Neuronal stem cell (in vitro differentiated cells): ENCODE data around the gene CUBN.

Experiments used
- DNase-seq: peaks from one replicate; pipeline ENCODE4 v3.0.0-alpha.2; 2013; ENCODE audit warnings: low spot score
- H2AFZ ChIP-seq: one replicate; pipeline ENCODE4 v1.6.1; 2013; ENCODE audit warnings: mild to moderate bottlenecking, low read length, inconsistent platforms
- H2AK5ac ChIP-seq: 2 replicates; pipeline ENCODE4 v1.6.1; 2013; ENCODE audit warnings: low read depth, mild to moderate bottlenecking, inconsistent platforms, low read length, moderate library complexity, mixed read lengths
- H2BK120ac ChIP-seq: 2 replicates; pipeline ENCODE4 v1.6.1; 2013; ENCODE audit warnings: low read depth, mild to moderate bottlenecking, inconsistent platforms, low read length, moderate library complexity, mixed read lengths
- H2BK12ac ChIP-seq: one replicate; pipeline ENCODE4 v1.6.1; 2013; ENCODE audit warnings: low read length, inconsistent platforms
- H2BK15ac ChIP-seq: 2 replicates; pipeline ENCODE4 v1.6.1; 2013; ENCODE audit warnings: mild to moderate bottlenecking, low read length, inconsistent platforms, mixed read lengths
- H2BK5ac ChIP-seq: one replicate; pipeline ENCODE4 v1.6.1; 2013; ENCODE audit warnings: inconsistent platforms, mild to moderate bottlenecking, low read length, moderate library complexity
- H3K14ac ChIP-seq: one replicate; pipeline ENCODE4 v1.6.1; 2013; ENCODE audit warnings: low read length, inconsistent platforms
- H3K18ac ChIP-seq: 2 replicates; pipeline ENCODE4 v1.6.1; 2013; ENCODE audit warnings: low read length, inconsistent platforms
- H3K23ac ChIP-seq: 2 replicates; pipeline ENCODE4 v1.6.1; 2013; ENCODE audit warnings: low read depth, mild to moderate bottlenecking, mixed read lengths, low read length, inconsistent platforms; ENCODE audit not compliant: poor library complexity
- H3K27ac ChIP-seq: replicated peaks from 3 replicates; pipeline ENCODE4 v1.5.1; 2013; ENCODE audit warnings: low read length, inconsistent platforms
- H3K27me3 ChIP-seq, 3 experiments: 2 replicates each; pipeline ENCODE4 v1.6.1; 2013; ENCODE audit warnings: low read length in 3 of 3, mild to moderate bottlenecking in 2 of 3, inconsistent platforms in 1 of 3, low read depth in 1 of 3, mixed read lengths in 1 of 3, moderate library complexity in 1 of 3; ENCODE audit not compliant: control insufficient read depth in 3 of 3, insufficient read depth in 3 of 3
- H3K36me3 ChIP-seq, 2 donors: replicated peaks in 1 of 2; 2 replicates each; pipeline ENCODE4 v1.6.1; 2013; ENCODE audit warnings: low read length in 2 of 2; ENCODE audit not compliant: control insufficient read depth in 2 of 2, insufficient read depth in 2 of 2
- H3K4ac ChIP-seq: 2 replicates; pipeline ENCODE4 v1.6.1; 2013; ENCODE audit warnings: inconsistent platforms, mild to moderate bottlenecking, low read length, moderate library complexity
- H3K4me1 ChIP-seq, 2 donors: 1 replicate in 1 of 2; 2 replicates in 1 of 2; pipeline ENCODE4 v1.6.1; 2013; ENCODE audit warnings: low read length in 2 of 2, low read depth in 1 of 2; ENCODE audit not compliant: control insufficient read depth in 2 of 2, insufficient read depth in 1 of 2
- H3K4me2 ChIP-seq: one replicate; pipeline ENCODE4 v1.6.1; 2013; ENCODE audit warnings: mild to moderate bottlenecking, low read length, inconsistent platforms; ENCODE audit not compliant: insufficient read depth, poor library complexity, severe bottlenecking
- H3K4me3 ChIP-seq, 2 donors: 2 replicates each; pipeline ENCODE4 v1.5.1; 2013; ENCODE audit warnings: low read length in 2 of 2, mild to moderate bottlenecking in 2 of 2, inconsistent platforms in 1 of 2, moderate library complexity in 1 of 2
- H3K79me1 ChIP-seq: one replicate; pipeline ENCODE4 v1.6.1; 2013; ENCODE audit warnings: low read depth, mild to moderate bottlenecking, inconsistent platforms, low read length, moderate library complexity
- H3K9ac ChIP-seq: one replicate; pipeline ENCODE4 v1.6.1; 2013; ENCODE audit warnings: mild to moderate bottlenecking, low read depth, low read length, inconsistent platforms; ENCODE audit not compliant: poor library complexity
- H3K9me3 ChIP-seq, 2 donors: replicated peaks in 1 of 2; 2 replicates each; pipeline versions ENCODE3 to v1.6.1; 2013; ENCODE audit warnings: low read length in 2 of 2, mild to moderate bottlenecking in 2 of 2, inconsistent platforms in 1 of 2, low read depth in 1 of 2, mixed read lengths in 1 of 2, moderate library complexity in 1 of 2; ENCODE audit not compliant: control insufficient read depth in 2 of 2, insufficient read depth in 1 of 2
- H4K8ac ChIP-seq: one replicate; pipeline ENCODE4 v1.6.1; 2013; ENCODE audit warnings: low read depth, mild to moderate bottlenecking, inconsistent platforms, low read length, moderate library complexity
- H4K91ac ChIP-seq: one replicate; pipeline ENCODE4 v1.6.1; 2013; ENCODE audit warnings: low read length, low read depth, mild to moderate bottlenecking, inconsistent platforms; ENCODE audit not compliant: poor library complexity
- WGBS, 2 donors: extraction: QIAGEN DNeasy Blood & Tissue Kit; methylation state at CpG; one replicate each; pipeline ENCODE4 v1.1.7; 2013; ENCODE audit warnings: missing lambda C conversion rate in 2 of 2, mixed read lengths in 1 of 2; ENCODE audit not compliant: insufficient read length in 2 of 2, insufficient replicate concordance in 1 of 2; ENCODE audit errors: extremely low coverage in 2 of 2; 5-methylcytosine and 5-hydroxymethylcytosine counted together

Gene CUBN

GRCh38 chr10:17041626-17042520 is 87.7 kb downstream of the CUBN start:
- Histone ChIP-seq H2BK12ac (no peak overlapping the region), H3K4ac (no peak overlapping the region), H2BK15ac (no peak overlapping the region), H2AK5ac (no peak overlapping the region), H4K91ac (no peak overlapping the region), H3K14ac (no peak overlapping the region), H3K27ac (no peak overlapping the region), H3K79me1 (no peaks in the 10 kb centered on the region), H3K4me1 (peaks cover 0 to 4% of the 10 kb centered on the region in 2 donors), H3K23ac (no peak overlapping the region), H3K9me3 (no peaks in the 10 kb centered on the region), H4K8ac (no peak overlapping the region), H2AFZ (peak overlapping the region; percentile 36), H3K18ac (no peak overlapping the region), H3K36me3 (peaks cover 0 to 2% of the 10 kb centered on the region in 2 donors), H3K27me3 (no peaks in the 10 kb centered on the region), H2BK5ac (no peak overlapping the region), H3K4me2 (no peak overlapping the region), H3K4me3 (no peak overlapping the region), H3K9ac (no peak overlapping the region), H2BK120ac (no peak overlapping the region)
- DNase-seq, result no peak
- no CpG with 5 or more reads among the region's 7 CpGs for WGBS, 2 donors

- no CpG with 5 or more reads among the region's 5 CpGs for WGBS, 2 donors
Measured at GRCh38 chr10:17038627-17039026, 91.0 kb downstream of the CUBN start.

GRCh38 chr10:17037910-17038309 is 91.7 kb downstream of the CUBN start:
- DNase-seq, result no peak
- no peak overlapping the region for H2BK12ac ChIP-seq
- no peak overlapping the region for H3K23ac ChIP-seq
- H3K9me3 ChIP-seq, result peaks cover 0 to 10% of the 10 kb centered on the region in 2 donors
- WGBS, 2 donors, result 100% methylated on average over 1 of the region's 6 CpGs
- no peak overlapping the region for H2AK5ac ChIP-seq
- no peak overlapping the region for H2BK120ac ChIP-seq
- no peaks in the 10 kb centered on the region for H3K27me3 ChIP-seq
- peaks cover 0 to 4% of the 10 kb centered on the region in 2 donors for H3K4me1 ChIP-seq
- H3K4ac ChIP-seq, result no peak overlapping the region
- H2AFZ ChIP-seq, result no peak overlapping the region
- H4K91ac ChIP-seq, result no peak overlapping the region
- H3K4me3 ChIP-seq, result no peak overlapping the region
- no peaks in the 10 kb centered on the region for H3K36me3 ChIP-seq
- H3K79me1 ChIP-seq, result no peaks in the 10 kb centered on the region
- no peak overlapping the region for H3K27ac ChIP-seq
- H4K8ac ChIP-seq, result no peak overlapping the region
- no peak overlapping the region for H3K18ac ChIP-seq
- no peak overlapping the region for H2BK15ac ChIP-seq
- H2BK5ac ChIP-seq, result no peak overlapping the region
- no peak overlapping the region for H3K14ac ChIP-seq
- H3K4me2 ChIP-seq, result no peak overlapping the region
- H3K9ac ChIP-seq, result no peak overlapping the region

More at GRCh38 chr10:17038627-17039026, 91.0 kb downstream of the CUBN start:
- Histone ChIP-seq H3K23ac (no peak overlapping the region), H2BK120ac (no peak overlapping the region), H3K4me3 (no peak overlapping the region), H2BK12ac (no peak overlapping the region), H3K9ac (no peak overlapping the region), H3K36me3 (peaks cover 0 to 1% of the 10 kb centered on the region in 2 donors), H3K4me1 (peaks cover 0 to 4% of the 10 kb centered on the region in 2 donors), H3K14ac (no peak overlapping the region), H2AFZ (no peak overlapping the region), H4K91ac (no peak overlapping the region), H3K18ac (no peak overlapping the region), H2BK5ac (no peak overlapping the region), H4K8ac (no peak overlapping the region), H2AK5ac (no peak overlapping the region), H3K27me3 (no peaks in the 10 kb centered on the region), H3K79me1 (no peaks in the 10 kb centered on the region), H2BK15ac (no peak overlapping the region), H3K27ac (no peak overlapping the region), H3K9me3 (peaks cover 0 to 10% of the 10 kb centered on the region in 2 donors), H3K4ac (no peak overlapping the region), H3K4me2 (no peak overlapping the region)
- no peak for DNase-seq

- DNase-seq, result no peak
- Histone ChIP-seq H3K9ac (no peak overlapping the region), H2AK5ac (no peak overlapping the region), H3K36me3 (no peaks in the 10 kb centered on the region), H3K27me3 (no peaks in the 10 kb centered on the region), H2BK120ac (no peak overlapping the region), H3K4me2 (no peak overlapping the region), H2AFZ (peak overlapping the region; percentile 4), H3K23ac (no peak overlapping the region), H4K91ac (no peak overlapping the region), H2BK12ac (no peak overlapping the region), H3K4me1 (peaks cover 0 to 5% of the 10 kb centered on the region in 2 donors), H2BK15ac (no peak overlapping the region), H2BK5ac (no peak overlapping the region), H3K14ac (no peak overlapping the region), H3K4me3 (no peak overlapping the region), H3K9me3 (peaks cover 0 to 10% of the 10 kb centered on the region in 2 donors), H3K4ac (no peak overlapping the region), H3K18ac (no peak overlapping the region), H3K79me1 (no peaks in the 10 kb centered on the region), H4K8ac (no peak overlapping the region), H3K27ac (no peak overlapping the region)
- WGBS, 2 donors, result no CpG with 5 or more reads among the region's 1 CpG
Measured at GRCh38 chr10:17035446-17035845, 94.2 kb downstream of the CUBN start.
